Measurements from ENCODE around the gene SHISA8. TPM values are rescaled to one million over a fixed set of nuclear protein-coding genes. Genes with fewer than 3 reads are reported as not detected.

Gene SHISA8
- total and polyA plus RNA-seq, 2 of the 13 experiments (the other 11 are each of a cell fraction or from before 2014, with no cell fraction given) = not detected

DNA sequence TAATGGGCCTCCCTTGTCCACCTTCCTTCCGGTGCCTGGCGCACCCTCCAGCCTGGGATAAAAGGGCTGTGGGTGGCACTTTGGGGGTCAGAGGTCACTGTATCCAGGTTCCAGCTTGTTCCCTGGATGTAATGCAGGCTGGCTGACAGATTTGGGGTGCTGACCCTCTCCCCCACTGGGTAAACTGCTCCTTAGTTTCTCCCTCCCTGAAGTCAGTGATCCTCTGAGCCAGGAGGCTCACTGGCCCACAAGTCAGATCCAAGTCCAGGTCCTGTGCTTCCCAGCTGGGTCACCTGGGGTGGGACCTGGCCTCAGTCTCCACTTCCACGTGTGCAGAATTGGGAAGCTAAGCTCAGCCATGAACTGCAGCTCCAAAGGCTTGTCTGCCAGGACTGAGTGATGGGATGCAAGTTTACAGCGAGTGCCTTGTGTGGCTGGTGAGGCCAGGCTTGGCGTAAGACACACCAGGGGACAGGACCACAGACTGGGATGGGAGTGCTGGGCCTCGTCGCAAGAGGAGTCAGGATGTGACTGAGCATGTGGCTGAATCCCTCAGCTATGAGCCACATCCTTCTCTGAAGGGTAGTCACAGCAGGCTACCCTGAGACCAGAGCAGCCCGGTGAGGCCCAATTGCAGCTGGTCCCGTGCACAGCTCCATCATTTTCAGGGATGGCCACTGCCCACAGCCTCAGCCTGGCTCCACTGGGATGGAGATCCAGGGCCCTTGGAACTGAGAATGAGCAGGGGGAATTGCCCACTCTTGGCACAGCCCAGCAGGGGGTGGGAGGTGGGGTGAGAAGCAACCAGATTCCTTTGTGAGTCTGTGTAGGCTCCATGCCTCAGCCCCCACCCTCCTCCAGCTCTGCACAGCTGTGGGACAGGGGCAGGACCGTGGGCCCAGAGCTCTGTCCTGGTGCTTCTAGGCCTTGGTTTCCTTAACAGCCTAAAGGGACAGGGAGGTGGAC lies 7.2 kb downstream of the SHISA8 start (continued):
- TF ChIP-seq, protein P1, sequence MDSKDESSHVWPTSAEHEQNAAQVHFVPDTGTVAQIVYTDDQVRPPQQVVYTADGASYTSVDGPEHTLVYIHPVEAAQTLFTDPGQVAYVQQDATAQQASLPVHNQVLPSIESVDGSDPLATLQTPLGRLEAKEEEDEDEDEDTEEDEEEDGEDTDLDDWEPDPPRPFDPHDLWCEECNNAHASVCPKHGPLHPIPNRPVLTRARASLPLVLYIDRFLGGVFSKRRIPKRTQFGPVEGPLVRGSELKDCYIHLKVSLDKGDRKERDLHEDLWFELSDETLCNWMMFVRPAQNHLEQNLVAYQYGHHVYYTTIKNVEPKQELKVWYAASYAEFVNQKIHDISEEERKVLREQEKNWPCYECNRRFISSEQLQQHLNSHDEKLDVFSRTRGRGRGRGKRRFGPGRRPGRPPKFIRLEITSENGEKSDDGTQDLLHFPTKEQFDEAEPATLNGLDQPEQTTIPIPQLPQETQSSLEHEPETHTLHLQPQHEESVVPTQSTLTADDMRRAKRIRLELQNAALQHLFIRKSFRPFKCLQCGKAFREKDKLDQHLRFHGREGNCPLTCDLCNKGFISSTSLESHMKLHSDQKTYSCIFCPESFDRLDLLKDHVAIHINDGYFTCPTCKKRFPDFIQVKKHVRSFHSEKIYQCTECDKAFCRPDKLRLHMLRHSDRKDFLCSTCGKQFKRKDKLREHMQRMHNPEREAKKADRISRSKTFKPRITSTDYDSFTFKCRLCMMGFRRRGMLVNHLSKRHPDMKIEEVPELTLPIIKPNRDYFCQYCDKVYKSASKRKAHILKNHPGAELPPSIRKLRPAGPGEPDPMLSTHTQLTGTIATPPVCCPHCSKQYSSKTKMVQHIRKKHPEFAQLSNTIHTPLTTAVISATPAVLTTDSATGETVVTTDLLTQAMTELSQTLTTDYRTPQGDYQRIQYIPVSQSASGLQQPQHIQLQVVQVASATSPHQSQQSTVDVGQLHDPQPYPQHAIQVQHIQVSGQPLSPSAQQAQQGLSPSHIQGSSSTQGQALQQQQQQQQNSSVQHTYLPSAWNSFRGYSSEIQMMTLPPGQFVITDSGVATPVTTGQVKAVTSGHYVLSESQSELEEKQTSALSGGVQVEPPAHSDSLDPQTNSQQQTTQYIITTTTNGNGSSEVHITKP (CRISPR knock-in tag; IDR thresholded peaks at IDR 0.05; ENCODE audit: low read depth) = no peak
- TF ChIP-seq ZSCAN29 (CRISPR knock-in tag; conservative IDR thresholded peaks at IDR 0.05) (no peak), RBM22 (optimal IDR thresholded peaks at IDR 0.05; ENCODE audit: low read length) (peak; percentile 91), NONO (IDR thresholded peaks at IDR 0.05) (no peak), NONO (CRISPR knock-in tag; conservative IDR thresholded peaks at IDR 0.05) (0 out of 2 replicates have a peak, but pooled peaks have one; percentile 2), ZFX (CRISPR knock-in tag; IDR thresholded peaks at IDR 0.05; ENCODE audit: low read depth) (peak; percentile 38; the same call in 1 of the 2 replicates), ZNF205 (CRISPR knock-in tag; IDR thresholded peaks at IDR 0.05) (no peak), POLR2A (IDR thresholded peaks at IDR 0.05; ENCODE audit: insufficient read depth in 1 of 2, low read depth in 2 of 2, low read length in 2 of 2) (peak in 1 of 2 experiments; percentile 19; a peak in 1 of 4 replicates), AGO2 (optimal IDR thresholded peaks at IDR 0.05; ENCODE audit: low read depth, low read length) (peak; percentile 53), SAP130 (CRISPR knock-in tag; IDR thresholded peaks at IDR 0.05; ENCODE audit: low read depth) (no peak), KDM5B (CRISPR knock-in tag; IDR thresholded peaks at IDR 0.05; ENCODE audit: borderline replicate concordance) (no peak), KDM2A (CRISPR knock-in tag; IDR thresholded peaks at IDR 0.05; ENCODE audit: borderline replicate concordance, low read depth) (peak; percentile 11; the same call in 1 of the 2 replicates), HDAC1 (CRISPR knock-in tag; IDR thresholded peaks at IDR 0.05) (no peak)
- TF ChIP-seq, protein P2, sequence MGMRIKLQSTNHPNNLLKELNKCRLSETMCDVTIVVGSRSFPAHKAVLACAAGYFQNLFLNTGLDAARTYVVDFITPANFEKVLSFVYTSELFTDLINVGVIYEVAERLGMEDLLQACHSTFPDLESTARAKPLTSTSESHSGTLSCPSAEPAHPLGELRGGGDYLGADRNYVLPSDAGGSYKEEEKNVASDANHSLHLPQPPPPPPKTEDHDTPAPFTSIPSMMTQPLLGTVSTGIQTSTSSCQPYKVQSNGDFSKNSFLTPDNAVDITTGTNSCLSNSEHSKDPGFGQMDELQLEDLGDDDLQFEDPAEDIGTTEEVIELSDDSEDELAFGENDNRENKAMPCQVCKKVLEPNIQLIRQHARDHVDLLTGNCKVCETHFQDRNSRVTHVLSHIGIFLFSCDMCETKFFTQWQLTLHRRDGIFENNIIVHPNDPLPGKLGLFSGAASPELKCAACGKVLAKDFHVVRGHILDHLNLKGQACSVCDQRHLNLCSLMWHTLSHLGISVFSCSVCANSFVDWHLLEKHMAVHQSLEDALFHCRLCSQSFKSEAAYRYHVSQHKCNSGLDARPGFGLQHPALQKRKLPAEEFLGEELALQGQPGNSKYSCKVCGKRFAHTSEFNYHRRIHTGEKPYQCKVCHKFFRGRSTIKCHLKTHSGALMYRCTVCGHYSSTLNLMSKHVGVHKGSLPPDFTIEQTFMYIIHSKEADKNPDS (CRISPR knock-in tag; IDR thresholded peaks at IDR 0.05) = no peak

Data from HepG2 (cell line).